GM12878 (cell line): ENCODE data around the gene AIG1. TPM values are rescaled to one million over a fixed set of nuclear protein-coding genes. Genes with fewer than 3 reads are reported as not detected.

Source experiments
- ATAC-seq: fragments of 200-7000 bp; cut with Tn5 transposase; 3 replicates; pipeline ENCODE4 v1.9.1; 2020; ENCODE audit warnings: mild to moderate bottlenecking, moderate library complexity
- BruUV-seq: library from RNA; stranded (reverse); fragments of 400-500 nt; replicated peaks from 2 replicates; lab custom pipeline; 2021; lab: Mats Ljungman, UMichigan
- CTCF ChIA-PET: fragments of 300-600 bp; sonication (Branson Sonifier 250); formaldehyde crosslinking; extraction: SDS; loops from one replicate; lab custom pipeline; 2021; ENCODE audit warnings: inconsistent platforms; lab: Yijun Ruan, JAX
- POLR2A ChIA-PET: fragments of 350-600 bp; formaldehyde crosslinking; extraction: SDS; loops from one replicate; lab custom pipeline; 2021; ENCODE audit warnings: inconsistent platforms; lab: Charles Lee
- RAD21 ChIA-PET: fragments of 300-600 bp; sonication (Branson Sonifier 250); formaldehyde crosslinking; loops from one replicate; lab custom pipeline; 2023; ENCODE audit warnings: antibody characterized with exemption; ENCODE audit not compliant: unreplicated experiment; lab: Charles Lee
- SMC1A ChIA-PET: fragments of 300-600 bp; sonication (Branson Sonifier 250); formaldehyde crosslinking; loops from one replicate; lab custom pipeline; 2023; ENCODE audit not compliant: unreplicated experiment, uncharacterized antibody; lab: Charles Lee
- DNase-seq: peaks from one replicate; pipeline ENCODE4 v3.0.0-alpha.2; 2011; ENCODE audit warnings: low read depth, low spot score
- FAIRE-seq: peaks from 3 replicates; lab custom pipeline; 2011; peaks lifted over from hg19 to GRCh38; lab: Jason Lieb, UNC
- H2AFZ ChIP-seq: 2 replicates; pipeline ENCODE4 v1.6.0; 2011; ENCODE audit warnings: low read depth, low read length, control low read depth; ENCODE audit not compliant: control insufficient read depth
- H3K27ac ChIP-seq: 2 replicates; pipeline ENCODE4 v1.5.1; 2011; ENCODE audit warnings: control low read depth; ENCODE audit not compliant: control insufficient read depth, insufficient read depth
- H3K27me3 ChIP-seq, 2 experiments: replicated peaks in 1 of 2; 2 replicates each; pipeline versions ENCODE4 v1.6.0 to v1.6.1; 2011; ENCODE audit warnings: low read length in 1 of 2; ENCODE audit not compliant: control insufficient read depth in 2 of 2, insufficient read depth in 2 of 2
- H3K36me3 ChIP-seq, 2 experiments: 2 replicates each; pipeline ENCODE4 v1.5.1; 2011; ENCODE audit warnings: low read length in 1 of 2; ENCODE audit not compliant: control insufficient read depth in 2 of 2, insufficient read depth in 2 of 2
- H3K4me1 ChIP-seq: 2 replicates; pipeline ENCODE4 v1.6.1; 2011; ENCODE audit warnings: mild to moderate bottlenecking, low read length, moderate library complexity, mixed read lengths; ENCODE audit not compliant: control insufficient read depth, insufficient read depth
- H3K4me2 ChIP-seq: 2 replicates; pipeline ENCODE4 v1.6.0; 2011; ENCODE audit warnings: control low read depth; ENCODE audit not compliant: control insufficient read depth, insufficient read depth
- H3K4me3 ChIP-seq: fragments of 200-600 bp; sonication (generic); 2 replicates; pipeline ENCODE4 v1.5.1; 2016
- H3K79me2 ChIP-seq: 2 replicates; pipeline ENCODE4 v1.6.0; 2011; ENCODE audit warnings: low read length; ENCODE audit not compliant: control insufficient read depth, insufficient read depth
- H3K9ac ChIP-seq: 2 replicates; pipeline ENCODE4 v1.8.0; 2011; ENCODE audit warnings: low read length, control low read depth, mixed read lengths; ENCODE audit not compliant: control insufficient read depth, insufficient read depth
- H3K9me3 ChIP-seq: replicated peaks from 3 replicates; pipeline ENCODE4 v1.5.1; 2011; ENCODE audit warnings: mild to moderate bottlenecking, low read length; ENCODE audit not compliant: control insufficient read depth, insufficient read depth
- H4K20me1 ChIP-seq: 2 replicates; pipeline ENCODE4 v1.6.0; 2011; ENCODE audit not compliant: control insufficient read depth, insufficient read depth
- CEBPZ ChIP-seq: fragments of 150-350 bp; IDR thresholded peaks from 2 replicates; pipeline ENCODE4 v1.6.1; 2016; ENCODE audit warnings: low read depth, low read length
- ETV6 ChIP-seq, 2 experiments: fragments of 450-650 bp in 1 of 2; IDR thresholded peaks in 1 of 2; conservative IDR thresholded peaks in 1 of 2; 2 replicates each; pipeline ENCODE4 v1.6.1; 2014; ENCODE audit warnings: antibody characterized with exemption in 1 of 2, borderline replicate concordance in 1 of 2, low read depth in 1 of 2, mild to moderate bottlenecking in 1 of 2, moderate library complexity in 1 of 2
- PAX8 ChIP-seq: fragments of 450-650 bp; IDR thresholded peaks from 2 replicates; pipeline ENCODE4 v1.6.1; 2017; ENCODE audit warnings: mild to moderate bottlenecking, moderate library complexity
- SUZ12 ChIP-seq: fragments of 200-600 bp; sonication (generic); IDR thresholded peaks from one replicate; pipeline ENCODE4 v1.6.1; 2018; ENCODE audit warnings: antibody characterized with exemption, mild to moderate bottlenecking; ENCODE audit not compliant: unreplicated experiment
- ZNF592 ChIP-seq: fragments of 450-650 bp; IDR thresholded peaks from 2 replicates; pipeline ENCODE4 v1.6.1; 2017; ENCODE audit warnings: mild to moderate bottlenecking, moderate library complexity
- ZNF687 ChIP-seq: fragments of 450-650 bp; IDR thresholded peaks from 2 replicates; pipeline ENCODE4 v1.6.1; 2017; ENCODE audit warnings: mild to moderate bottlenecking, moderate library complexity
- WGBS: methylation state at CpG from one replicate; pipeline ENCODE4 v1.1.6; 2016; ENCODE audit warnings: low lambda C conversion rate; ENCODE audit not compliant: insufficient replicate concordance, insufficient coverage; ENCODE audit errors: missing lambda C conversion rate; 5-methylcytosine and 5-hydroxymethylcytosine counted together
- in situ Hi-C: fragments of 300-500 bp; cut with MboI; formaldehyde crosslinking; loops from 9 replicates; pipeline ENCODE4 v1.14.3; 2018; ENCODE audit warnings: mixed read lengths
- intact Hi-C: fragments of 100-400 bp; cut with micrococcal nuclease; formaldehyde crosslinking; loops from one replicate; pipeline ENCODE4 v1.14.2; 2022; ENCODE audit not compliant: unreplicated experiment
- polyA plus RNA-seq, 11 experiments: library from polyadenylated mRNA; depleted of rRNA in 4 of 11; unstranded in 6 of 11; stranded (reverse) in 5 of 11; fragments of >200 nt; fragmentation: Nextera tagmentation in 4 of 11; fragmentation: Illumina TruSeq in 1 of 11; extraction: Ambion mirVana in 4 of 11; extraction: Trizol in 1 of 11; gene quantifications; 1 replicate in 1 of 11; 2 replicates in 10 of 11; pipeline versions ENCODE4 v1.2.1 to v1.2.3, GENCODE V29; 2011 to 2016; ENCODE audit warnings: inconsistent platforms in 2 of 11, missing spikeins in 2 of 11, low read depth in 1 of 11
- total RNA-seq, 4 experiments: library from RNA; depleted of rRNA in 3 of 4; stranded (reverse); fragments of >200 nt in 3 of 4; fragmentation: Illumina TruSeq in 1 of 4; extraction: Trizol in 1 of 4; gene quantifications; 2 replicates each; pipeline versions ENCODE4 v1.2.1 to v1.2.3, GENCODE V29; 2013 to 2021

Gene AIG1
- total and polyA plus RNA-seq, 10 of the 15 experiments (the other 5 are each of a cell fraction or from before 2014, with no cell fraction given), result 27.0 to 74.5 (median 36.4) TPM

GRCh38 chr6:143160015-143160414 lies 99.3 kb downstream of the AIG1 start:
- Histone ChIP-seq H3K27ac (no peak overlapping the region), H3K9me3 (no peaks in the 10 kb centered on the region), H3K4me3 (no peak overlapping the region), H3K9ac (no peak overlapping the region), H2AFZ (no peak overlapping the region), H3K79me2 (no peaks in the 10 kb centered on the region), H3K4me2 (no peak overlapping the region), H3K36me3 (no peaks in the 10 kb centered on the region), H3K27me3 (no peaks in the 10 kb centered on the region), H3K4me1 (no peaks in the 10 kb centered on the region), H4K20me1 (no peaks in the 10 kb centered on the region)
- no peak for FAIRE-seq
- ChIA-PET RAD21 (no interaction called here), SMC1A (interaction anchor here (1.1 to 1.7 kb wide), 2 partner anchors 9 to 11 kb away, joined by 3 to 7 read pairs; no protein-coding TSS in a partner anchor), POLR2A (no interaction called here), CTCF (interaction anchor here (1.3 to 1.4 kb wide), 2 partner anchors 30 to 267 kb away, joined by 3 to 4 read pairs; no protein-coding TSS in a partner anchor)
- no peak for DNase-seq
- in situ Hi-C loops, result no loop called here
- 0% methylated on average over 1 of the region's 1 CpG for WGBS
- ATAC-seq, result no peak
- BruUV-seq, result no TSS peak
- TF ChIP-seq ETV6 (conservative IDR thresholded peaks at IDR 0.05 in 1 of 2, IDR thresholded peaks at IDR 0.05 in 1 of 2; ENCODE audit: borderline replicate concordance in 1 of 2, low read depth in 1 of 2) (no peak), ZNF592 (no peak), CEBPZ (no peak), SUZ12 (no peak), PAX8 (no peak), ZNF687 (no peak)
- intact Hi-C loops, result no loop called here
